IMR-90 (cell line): ENCODE measurements around the gene ZNF185. TPM values are rescaled to one million over a fixed set of nuclear protein-coding genes. Genes with fewer than 3 reads are reported as not detected.

Experiments used
- ATAC-seq: fragments of 200-7000 bp; cut with Tn5 transposase; 2 replicates; pipeline ENCODE4 v1.9.1; 2020; ENCODE audit warnings: low read depth, mild to moderate bottlenecking, moderate library complexity
- BruUV-seq: library from RNA; stranded (reverse); fragments of 400-500 nt; replicated peaks from 2 replicates; lab custom pipeline; 2021; lab: Mats Ljungman, UMichigan
- CTCF ChIA-PET: fragments of 300-600 bp; formaldehyde crosslinking; extraction: SDS; loops from one replicate; lab custom pipeline; 2021; ENCODE audit warnings: antibody characterized with exemption; lab: Yijun Ruan, JAX
- POLR2A ChIA-PET: fragments of 300-600 bp; sonication (Branson Sonifier 250); formaldehyde crosslinking; loops from one replicate; lab custom pipeline; 2022; ENCODE audit warnings: antibody characterized with exemption; ENCODE audit not compliant: unreplicated experiment; lab: Charles Lee
- DNase-seq: peaks from one replicate; pipeline ENCODE4 v3.0.0; 2013
- H2AFZ ChIP-seq: replicated peaks from 2 replicates; pipeline ENCODE3; 2013; ENCODE audit warnings: low read length, mild to moderate bottlenecking; ENCODE audit not compliant: poor library complexity
- H2AK5ac ChIP-seq: 2 replicates; pipeline ENCODE4 v1.6.1; 2013; ENCODE audit warnings: low read depth, low read length, inconsistent platforms
- H2AK9ac ChIP-seq: replicated peaks from 2 replicates; pipeline ENCODE3; 2013; ENCODE audit warnings: mild to moderate bottlenecking, low read depth, low read length, moderate library complexity; ENCODE audit not compliant: poor library complexity
- H2BK120ac ChIP-seq: 2 replicates; pipeline ENCODE4 v1.6.1; 2013; ENCODE audit warnings: low read depth, low read length, inconsistent platforms
- H2BK15ac ChIP-seq: 3 replicates; pipeline ENCODE4 v1.6.1; 2013; ENCODE audit warnings: low read depth, low read length, inconsistent platforms
- H2BK20ac ChIP-seq: 2 replicates; pipeline ENCODE4 v1.6.1; 2013; ENCODE audit warnings: low read depth, mild to moderate bottlenecking, inconsistent platforms, low read length, moderate library complexity
- H2BK5ac ChIP-seq: 2 replicates; pipeline ENCODE4 v1.6.1; 2013; ENCODE audit warnings: mild to moderate bottlenecking, low read depth, low read length, inconsistent platforms; ENCODE audit not compliant: poor library complexity, severe bottlenecking
- H3K14ac ChIP-seq: replicated peaks from 2 replicates; pipeline ENCODE4 v1.6.1; 2013; ENCODE audit warnings: low read depth, low read length, inconsistent platforms
- H3K18ac ChIP-seq: 2 replicates; pipeline ENCODE4 v1.6.1; 2013; ENCODE audit warnings: low read depth, low read length, control low read depth
- H3K23ac ChIP-seq: 2 replicates; pipeline ENCODE4 v1.6.1; 2013; ENCODE audit warnings: low read depth, low read length, inconsistent platforms
- H3K27ac ChIP-seq: 2 replicates; pipeline ENCODE4 v1.5.1; 2013; ENCODE audit warnings: mild to moderate bottlenecking, control low read depth, low read length; ENCODE audit not compliant: insufficient read depth
- H3K27me3 ChIP-seq: 2 replicates; pipeline ENCODE4 v1.6.1; 2013; ENCODE audit warnings: low read length; ENCODE audit not compliant: control insufficient read depth, insufficient read depth
- H3K36me3 ChIP-seq: 2 replicates; pipeline ENCODE4 v1.6.1; 2013; ENCODE audit warnings: low read length, mixed read lengths; ENCODE audit not compliant: control insufficient read depth, insufficient read depth
- H3K4ac ChIP-seq: 2 replicates; pipeline ENCODE4 v1.6.1; 2013; ENCODE audit warnings: low read depth, low read length, inconsistent platforms
- H3K4me1 ChIP-seq: 2 replicates; pipeline ENCODE4 v1.6.1; 2013; ENCODE audit warnings: low read length, mixed read lengths; ENCODE audit not compliant: control insufficient read depth, insufficient read depth
- H3K4me2 ChIP-seq: 2 replicates; pipeline ENCODE4 v1.6.1; 2013; ENCODE audit warnings: low read depth, mild to moderate bottlenecking, control low read depth, low read length, moderate library complexity
- H3K4me3 ChIP-seq: 2 replicates; pipeline ENCODE4 v1.5.1; 2013; ENCODE audit warnings: low read depth, mild to moderate bottlenecking, control low read depth, low read length, moderate library complexity; ENCODE audit not compliant: insufficient read depth
- H3K56ac ChIP-seq: 2 replicates; pipeline ENCODE4 v1.6.1; 2013; ENCODE audit warnings: low read length, inconsistent platforms; ENCODE audit not compliant: insufficient read depth; ENCODE audit errors: extremely low read depth
- H3K79me1 ChIP-seq, 2 experiments: 2 replicates each; pipeline ENCODE4 v1.6.1; 2013; ENCODE audit warnings: low read length in 2 of 2, inconsistent platforms in 1 of 2, low read depth in 1 of 2
- H3K9ac ChIP-seq: 2 replicates; pipeline ENCODE4 v1.6.1; 2013; ENCODE audit warnings: low read depth, low read length, control low read depth
- H3K9me1 ChIP-seq: 2 replicates; pipeline ENCODE4 v1.6.1; 2013; ENCODE audit warnings: low read length, inconsistent platforms; ENCODE audit not compliant: insufficient read depth
- H3K9me3 ChIP-seq: 2 replicates; pipeline ENCODE4 v1.6.1; 2013; ENCODE audit warnings: low read length; ENCODE audit not compliant: control insufficient read depth, insufficient read depth
- H4K20me1 ChIP-seq: 2 replicates; pipeline ENCODE4 v1.6.1; 2013; ENCODE audit warnings: low read length, inconsistent platforms; ENCODE audit not compliant: insufficient read depth
- H4K5ac ChIP-seq: 2 replicates; pipeline ENCODE4 v1.6.1; 2013; ENCODE audit warnings: mild to moderate bottlenecking, low read depth, low read length, control low read depth
- H4K8ac ChIP-seq, 2 experiments: 2 replicates each; pipeline ENCODE4 v1.6.1; 2013; ENCODE audit warnings: low read depth in 2 of 2, low read length in 2 of 2, control low read depth in 1 of 2, inconsistent platforms in 1 of 2
- H4K91ac ChIP-seq: 2 replicates; pipeline ENCODE4 v1.6.1; 2013; ENCODE audit warnings: low read depth, low read length, inconsistent platforms; ENCODE audit not compliant: insufficient read depth
- BHLHE40 ChIP-seq: fragments of 150-350 bp; IDR thresholded peaks from 2 replicates; pipeline ENCODE4 v1.6.1; 2016; ENCODE audit warnings: mild to moderate bottlenecking, low read depth, low read length
- CEBPB ChIP-seq: IDR thresholded peaks from 2 replicates; pipeline ENCODE4 v1.6.1; 2012; ENCODE audit warnings: low read depth, low read length, improper control_type of control experiment
- FOS ChIP-seq: fragments of 150-350 bp; IDR thresholded peaks from 2 replicates; pipeline ENCODE4 v1.6.1; 2016; ENCODE audit warnings: low read depth, low read length
- MAFK ChIP-seq: IDR thresholded peaks from 2 replicates; pipeline ENCODE4 v1.6.1; 2012; ENCODE audit warnings: low read depth, low read length, improper control_type of control experiment
- MAZ ChIP-seq: IDR thresholded peaks from 2 replicates; pipeline ENCODE4 v1.6.1; 2012; ENCODE audit warnings: low read depth, mild to moderate bottlenecking, low read length, improper control_type of control experiment, moderate library complexity, borderline replicate concordance
- MXI1 ChIP-seq: IDR thresholded peaks from 2 replicates; pipeline ENCODE4 v1.6.1; 2012; ENCODE audit warnings: low read depth, mild to moderate bottlenecking, low read length, moderate library complexity, borderline replicate concordance
- NFE2L2 ChIP-seq: fragments of 150-350 bp; IDR thresholded peaks from 2 replicates; pipeline ENCODE4 v1.6.1; 2016; ENCODE audit warnings: low read depth, mild to moderate bottlenecking, low read length
- POLR2A ChIP-seq: IDR thresholded peaks from 2 replicates; pipeline ENCODE4 v1.6.1; 2012; ENCODE audit warnings: mild to moderate bottlenecking, low read depth, low read length
- RFX5 ChIP-seq: IDR thresholded peaks from 2 replicates; pipeline ENCODE4 v1.8.0; 2012; ENCODE audit warnings: low read depth, mild to moderate bottlenecking, low read length, moderate library complexity
- SMC3 ChIP-seq: fragments of 150-350 bp; IDR thresholded peaks from 2 replicates; pipeline ENCODE4 v1.6.1; 2016; ENCODE audit warnings: low read depth, mild to moderate bottlenecking, antibody characterized with exemption, low read length, moderate library complexity
- WGBS, 2 experiments: methylation state at CpG; one replicate each; pipeline versions ENCODE4 v1.1.5 to v1.1.7; 2013; ENCODE audit warnings: missing lambda C conversion rate in 2 of 2; ENCODE audit not compliant: insufficient read length in 1 of 2; ENCODE audit errors: extremely low coverage in 2 of 2; 5-methylcytosine and 5-hydroxymethylcytosine counted together
- dilution Hi-C: fragments of 300-500 bp; cut with HindIII; formaldehyde crosslinking; loops from one replicate; pipeline ENCODE4 v1.14.3; 2018; ENCODE audit warnings: low sequenced_read_pairs; ENCODE audit not compliant: unreplicated experiment
- in situ Hi-C: fragments of 300-500 bp; cut with MboI; formaldehyde crosslinking; loops from 3 replicates; pipeline ENCODE4 v1.14.3; 2019; ENCODE audit warnings: low sequenced_read_pairs, inconsistent platforms, mixed read lengths
- intact Hi-C: fragments of 100-400 bp; cut with micrococcal nuclease; formaldehyde crosslinking; loops from 2 replicates; pipeline ENCODE4 v1.10.0; 2022
- polyA plus RNA-seq, 3 experiments: library from polyadenylated mRNA; depleted of rRNA; stranded (reverse); fragments of >200 nt; gene quantifications; 2 replicates each; pipeline ENCODE4 v1.2.3, GENCODE V29; 2012; ENCODE audit warnings: low replicate concordance in 1 of 3
- total RNA-seq: library from RNA; depleted of rRNA; stranded (reverse); fragments of >200 nt; gene quantifications from 2 replicates; pipeline ENCODE4 v1.2.3, GENCODE V29; 2012
- TF ChIP-seq, protein P1 (sequence below): fragments of 150-350 bp; IDR thresholded peaks from 2 replicates; pipeline ENCODE4 v1.6.1; 2016; ENCODE audit warnings: low read depth, mild to moderate bottlenecking, low read length, moderate library complexity, borderline replicate concordance

ZNF185 gene
- total and polyA plus RNA-seq, 2 of the 4 experiments (the other 2 are of a cell fraction) = 3.2 to 6.3 TPM

DNA sequence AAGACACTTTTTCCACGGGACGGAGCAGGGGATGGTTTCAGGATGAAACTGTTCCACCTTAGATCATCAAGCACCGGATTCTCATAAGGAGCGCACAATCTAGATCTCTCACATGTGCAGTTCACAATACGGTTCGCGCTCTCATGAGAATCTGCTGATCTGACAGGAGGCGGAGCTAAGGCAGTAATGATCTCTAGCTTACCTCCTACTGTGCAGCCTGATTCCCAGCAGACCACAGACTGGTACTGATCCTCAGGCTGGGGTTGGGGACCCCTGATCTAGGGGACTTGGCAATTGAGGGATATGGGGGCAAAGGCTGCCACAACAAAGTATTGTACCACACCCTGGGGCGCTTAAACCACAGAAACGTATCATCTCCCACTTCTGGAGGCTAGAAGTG is 25.7 kb downstream of the ZNF185 start:
- DNase-seq = no peak
- ATAC-seq = no peak
- Histone ChIP-seq H2BK15ac (no peak overlapping the region), H3K4me2 (no peak overlapping the region), H3K4me3 (no peak overlapping the region), H2AK5ac (no peak overlapping the region), H3K9me3 (no peaks in the 10 kb centered on the region), H2BK5ac (no peak overlapping the region), H3K4ac (no peak overlapping the region), H3K36me3 (no peaks in the 10 kb centered on the region), H3K14ac (no peak overlapping the region), H3K23ac (no peak overlapping the region), H2BK120ac (no peak overlapping the region), H2AFZ (no peak overlapping the region), H3K56ac (no peak overlapping the region), H4K20me1 (no peaks in the 10 kb centered on the region), H3K27ac (no peak overlapping the region), H2BK20ac (no peak overlapping the region), H3K9ac (no peak overlapping the region), H3K79me1 (no peaks in the 10 kb centered on the region), H2AK9ac (no peak overlapping the region), H3K18ac (no peak overlapping the region), H4K8ac (no peak overlapping the region), H3K9me1 (no peaks in the 10 kb centered on the region), H3K27me3 (peaks cover 2% of the 10 kb centered on the region; the same call in 1 of the 2 replicates), H4K5ac (no peak overlapping the region), H3K4me1 (peaks cover 2% of the 10 kb centered on the region; the same call in 1 of the 2 replicates), H4K91ac (no peak overlapping the region)
- BruUV-seq = no TSS peak
- 90% methylated on average over 4 of the region's 10 CpGs; no CpG with 5 or more reads in 1 of the 2 experiments for WGBS, 2 experiments
- intact Hi-C loops = no loop called here
- in situ Hi-C loops = no loop called here
- ChIA-PET POLR2A (no interaction called here), CTCF (no interaction called here)
- no peak for TF ChIP-seq MAZ
- TF ChIP-seq RFX5 = no peak
- no peak for TF ChIP-seq CEBPB
- no peak for TF ChIP-seq FOS
- TF ChIP-seq MAFK = no peak
- no peak for TF ChIP-seq NFE2L2
- no peak for TF ChIP-seq BHLHE40
- TF ChIP-seq POLR2A = no peak
- TF ChIP-seq SMC3 = no peak
- TF ChIP-seq, protein P1, sequence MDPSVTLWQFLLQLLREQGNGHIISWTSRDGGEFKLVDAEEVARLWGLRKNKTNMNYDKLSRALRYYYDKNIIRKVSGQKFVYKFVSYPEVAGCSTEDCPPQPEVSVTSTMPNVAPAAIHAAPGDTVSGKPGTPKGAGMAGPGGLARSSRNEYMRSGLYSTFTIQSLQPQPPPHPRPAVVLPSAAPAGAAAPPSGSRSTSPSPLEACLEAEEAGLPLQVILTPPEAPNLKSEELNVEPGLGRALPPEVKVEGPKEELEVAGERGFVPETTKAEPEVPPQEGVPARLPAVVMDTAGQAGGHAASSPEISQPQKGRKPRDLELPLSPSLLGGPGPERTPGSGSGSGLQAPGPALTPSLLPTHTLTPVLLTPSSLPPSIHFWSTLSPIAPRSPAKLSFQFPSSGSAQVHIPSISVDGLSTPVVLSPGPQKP = no peak
- TF ChIP-seq MXI1 = no peak
- dilution Hi-C loops = no loop called here
